Measurements from ENCODE around the gene NUP210L.

The NUP210L gene

GRCh38 chr1:154142358-154142757, 12.5 kb downstream of the NUP210L start:
- Histone ChIP-seq H3K27ac (replicated peaks) (no peak overlapping the region), H3K27me3 (ENCODE audit: insufficient read depth, poor library complexity, severe bottlenecking) (no peaks in the 10 kb centered on the region), H3K4me3 (replicated peaks; ENCODE audit: insufficient read depth, low read length) (no peak overlapping the region)
- DNase-seq (ENCODE audit: low read depth in 1 of 2, low spot score in 1 of 2), result no peak
- TF ChIP-seq, protein P1, sequence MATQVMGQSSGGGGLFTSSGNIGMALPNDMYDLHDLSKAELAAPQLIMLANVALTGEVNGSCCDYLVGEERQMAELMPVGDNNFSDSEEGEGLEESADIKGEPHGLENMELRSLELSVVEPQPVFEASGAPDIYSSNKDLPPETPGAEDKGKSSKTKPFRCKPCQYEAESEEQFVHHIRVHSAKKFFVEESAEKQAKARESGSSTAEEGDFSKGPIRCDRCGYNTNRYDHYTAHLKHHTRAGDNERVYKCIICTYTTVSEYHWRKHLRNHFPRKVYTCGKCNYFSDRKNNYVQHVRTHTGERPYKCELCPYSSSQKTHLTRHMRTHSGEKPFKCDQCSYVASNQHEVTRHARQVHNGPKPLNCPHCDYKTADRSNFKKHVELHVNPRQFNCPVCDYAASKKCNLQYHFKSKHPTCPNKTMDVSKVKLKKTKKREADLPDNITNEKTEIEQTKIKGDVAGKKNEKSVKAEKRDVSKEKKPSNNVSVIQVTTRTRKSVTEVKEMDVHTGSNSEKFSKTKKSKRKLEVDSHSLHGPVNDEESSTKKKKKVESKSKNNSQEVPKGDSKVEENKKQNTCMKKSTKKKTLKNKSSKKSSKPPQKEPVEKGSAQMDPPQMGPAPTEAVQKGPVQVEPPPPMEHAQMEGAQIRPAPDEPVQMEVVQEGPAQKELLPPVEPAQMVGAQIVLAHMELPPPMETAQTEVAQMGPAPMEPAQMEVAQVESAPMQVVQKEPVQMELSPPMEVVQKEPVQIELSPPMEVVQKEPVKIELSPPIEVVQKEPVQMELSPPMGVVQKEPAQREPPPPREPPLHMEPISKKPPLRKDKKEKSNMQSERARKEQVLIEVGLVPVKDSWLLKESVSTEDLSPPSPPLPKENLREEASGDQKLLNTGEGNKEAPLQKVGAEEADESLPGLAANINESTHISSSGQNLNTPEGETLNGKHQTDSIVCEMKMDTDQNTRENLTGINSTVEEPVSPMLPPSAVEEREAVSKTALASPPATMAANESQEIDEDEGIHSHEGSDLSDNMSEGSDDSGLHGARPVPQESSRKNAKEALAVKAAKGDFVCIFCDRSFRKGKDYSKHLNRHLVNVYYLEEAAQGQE (IDR thresholded peaks at IDR 0.05; ENCODE audit: insufficient replicate concordance, low read depth), result no peak
- TF ChIP-seq SPI1 (IDR thresholded peaks at IDR 0.05; ENCODE audit: borderline replicate concordance, low read depth), result no peak
- no peak for TF ChIP-seq CTCF (IDR thresholded peaks at IDR 0.05; ENCODE audit: insufficient read depth, low read length)
- no peak for TF ChIP-seq POLR2AphosphoS5 (IDR thresholded peaks at IDR 0.05; ENCODE audit: low read depth)
- no peak for TF ChIP-seq GABPA (IDR thresholded peaks at IDR 0.05; ENCODE audit: low read depth)

DNA sequence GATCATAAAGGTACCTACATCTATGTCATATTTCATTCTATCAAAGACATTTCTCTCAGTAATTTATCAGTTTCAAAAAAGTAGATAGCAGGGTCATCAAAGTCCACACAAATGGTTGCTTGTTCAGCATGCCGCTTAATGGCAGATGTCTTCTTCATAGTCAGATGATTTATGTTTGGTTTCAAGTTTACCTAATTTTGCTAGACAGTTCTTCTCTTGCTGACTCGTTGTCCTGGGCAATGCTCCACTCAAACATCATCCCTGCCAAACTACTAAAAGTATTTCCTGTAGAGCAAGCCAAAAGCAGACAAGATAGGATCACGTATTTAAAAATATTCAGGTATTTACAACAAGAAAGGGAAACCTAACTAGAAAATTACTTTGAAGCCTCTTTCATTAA, 13.6 kb downstream of the NUP210L start:
- no peaks in the 10 kb centered on the region for H3K27me3 ChIP-seq (ENCODE audit: insufficient read depth, poor library complexity, severe bottlenecking)
- DNase-seq (ENCODE audit: low read depth in 1 of 2, low spot score in 1 of 2), result no peak
- TF ChIP-seq GABPA (IDR thresholded peaks at IDR 0.05; ENCODE audit: low read depth) (no peak), CTCF (IDR thresholded peaks at IDR 0.05; ENCODE audit: insufficient read depth, low read length) (no peak)
- no peak overlapping the region for H3K27ac ChIP-seq (replicated peaks)
- H3K4me3 ChIP-seq (replicated peaks; ENCODE audit: insufficient read depth, low read length), result no peak overlapping the region

GRCh38 chr1:154137888-154138287, 17.0 kb downstream of the NUP210L start:
- H3K4me3 ChIP-seq (replicated peaks; ENCODE audit: insufficient read depth, low read length), result no peak overlapping the region
- no peaks in the 10 kb centered on the region for H3K27me3 ChIP-seq (ENCODE audit: insufficient read depth, poor library complexity, severe bottlenecking)
- no peak for DNase-seq (ENCODE audit: low read depth in 1 of 2, low spot score in 1 of 2)
- H3K27ac ChIP-seq (replicated peaks), result no peak overlapping the region
- TF ChIP-seq GABPA (IDR thresholded peaks at IDR 0.05; ENCODE audit: low read depth) (no peak), POLR2AphosphoS5 (IDR thresholded peaks at IDR 0.05; ENCODE audit: low read depth) (no peak), SPI1 (IDR thresholded peaks at IDR 0.05; ENCODE audit: borderline replicate concordance, low read depth) (no peak), CTCF (IDR thresholded peaks at IDR 0.05; ENCODE audit: insufficient read depth, low read length) (no peak)
- TF ChIP-seq, protein P1 (IDR thresholded peaks at IDR 0.05; ENCODE audit: insufficient replicate concordance, low read depth), result no peak

DNA sequence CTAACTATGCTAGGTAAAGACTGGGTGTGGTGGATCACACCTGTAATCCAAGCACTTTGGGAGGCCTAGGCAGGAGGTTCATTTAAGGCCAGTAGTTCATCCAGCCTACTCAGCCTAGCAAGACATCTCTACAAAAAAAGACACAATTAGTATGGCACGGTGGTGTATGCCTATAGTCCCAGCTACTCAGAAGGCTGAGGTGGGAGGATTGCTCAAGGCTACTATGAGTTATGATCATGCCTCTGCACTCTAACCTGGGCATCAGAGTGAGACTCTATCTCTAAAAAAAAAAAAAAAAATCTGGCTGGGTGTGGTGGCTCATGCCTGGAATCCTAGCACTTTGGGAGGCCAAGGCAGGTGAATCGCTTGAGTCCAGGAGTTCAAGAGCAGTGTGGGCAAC, 21.6 kb downstream of the NUP210L start:
- no peaks in the 10 kb centered on the region for H3K27me3 ChIP-seq (ENCODE audit: insufficient read depth, poor library complexity, severe bottlenecking)
- DNase-seq (ENCODE audit: low read depth in 1 of 2, low spot score in 1 of 2), result no peak
- TF ChIP-seq, protein P1 (IDR thresholded peaks at IDR 0.05; ENCODE audit: insufficient replicate concordance, low read depth), result no peak
- TF ChIP-seq GABPA (IDR thresholded peaks at IDR 0.05; ENCODE audit: low read depth) (no peak), SPI1 (IDR thresholded peaks at IDR 0.05; ENCODE audit: borderline replicate concordance, low read depth) (no peak), POLR2AphosphoS5 (IDR thresholded peaks at IDR 0.05; ENCODE audit: low read depth) (no peak), CTCF (IDR thresholded peaks at IDR 0.05; ENCODE audit: insufficient read depth, low read length) (no peak)
- H3K27ac ChIP-seq (replicated peaks), result no peak overlapping the region
- no peak overlapping the region for H3K4me3 ChIP-seq (replicated peaks; ENCODE audit: insufficient read depth, low read length)
